ENCODE data around the gene KRT39. TPM values are rescaled to one million over a fixed set of nuclear protein-coding genes. Genes with fewer than 3 reads are reported as not detected.
A peak's percentile ranks its signal among the peaks of the same experiment; 100 is the strongest.

KRT39 gene
- total and polyA plus RNA-seq, 2 of the 13 experiments (the other 11 are each of a cell fraction or from before 2014, with no cell fraction given), result 0.07 to 1.2 TPM

GRCh38 chr17:40915199-40915661, 51.5 kb downstream of the KRT39 start (continued):
- no peak for TF ChIP-seq JDP2 (CRISPR knock-in tag; IDR thresholded peaks at IDR 0.05; ENCODE audit: borderline replicate concordance)
- TF ChIP-seq, protein P1, sequence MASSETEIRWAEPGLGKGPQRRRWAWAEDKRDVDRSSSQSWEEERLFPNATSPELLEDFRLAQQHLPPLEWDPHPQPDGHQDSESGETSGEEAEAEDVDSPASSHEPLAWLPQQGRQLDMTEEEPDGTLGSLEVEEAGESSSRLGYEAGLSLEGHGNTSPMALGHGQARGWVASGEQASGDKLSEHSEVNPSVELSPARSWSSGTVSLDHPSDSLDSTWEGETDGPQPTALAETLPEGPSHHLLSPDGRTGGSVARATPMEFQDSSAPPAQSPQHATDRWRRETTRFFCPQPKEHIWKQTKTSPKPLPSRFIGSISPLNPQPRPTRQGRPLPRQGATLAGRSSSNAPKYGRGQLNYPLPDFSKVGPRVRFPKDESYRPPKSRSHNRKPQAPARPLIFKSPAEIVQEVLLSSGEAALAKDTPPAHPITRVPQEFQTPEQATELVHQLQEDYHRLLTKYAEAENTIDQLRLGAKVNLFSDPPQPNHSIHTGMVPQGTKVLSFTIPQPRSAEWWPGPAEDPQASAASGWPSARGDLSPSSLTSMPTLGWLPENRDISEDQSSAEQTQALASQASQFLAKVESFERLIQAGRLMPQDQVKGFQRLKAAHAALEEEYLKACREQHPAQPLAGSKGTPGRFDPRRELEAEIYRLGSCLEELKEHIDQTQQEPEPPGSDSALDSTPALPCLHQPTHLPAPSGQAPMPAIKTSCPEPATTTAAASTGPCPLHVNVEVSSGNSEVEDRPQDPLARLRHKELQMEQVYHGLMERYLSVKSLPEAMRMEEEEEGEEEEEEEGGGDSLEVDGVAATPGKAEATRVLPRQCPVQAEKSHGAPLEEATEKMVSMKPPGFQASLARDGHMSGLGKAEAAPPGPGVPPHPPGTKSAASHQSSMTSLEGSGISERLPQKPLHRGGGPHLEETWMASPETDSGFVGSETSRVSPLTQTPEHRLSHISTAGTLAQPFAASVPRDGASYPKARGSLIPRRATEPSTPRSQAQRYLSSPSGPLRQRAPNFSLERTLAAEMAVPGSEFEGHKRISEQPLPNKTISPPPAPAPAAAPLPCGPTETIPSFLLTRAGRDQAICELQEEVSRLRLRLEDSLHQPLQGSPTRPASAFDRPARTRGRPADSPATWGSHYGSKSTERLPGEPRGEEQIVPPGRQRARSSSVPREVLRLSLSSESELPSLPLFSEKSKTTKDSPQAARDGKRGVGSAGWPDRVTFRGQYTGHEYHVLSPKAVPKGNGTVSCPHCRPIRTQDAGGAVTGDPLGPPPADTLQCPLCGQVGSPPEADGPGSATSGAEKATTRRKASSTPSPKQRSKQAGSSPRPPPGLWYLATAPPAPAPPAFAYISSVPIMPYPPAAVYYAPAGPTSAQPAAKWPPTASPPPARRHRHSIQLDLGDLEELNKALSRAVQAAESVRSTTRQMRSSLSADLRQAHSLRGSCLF (CRISPR knock-in tag; IDR thresholded peaks at IDR 0.05; ENCODE audit: borderline replicate concordance), result no peak
- TF ChIP-seq IRF1 (CRISPR knock-in tag; IDR thresholded peaks at IDR 0.05; ENCODE audit: low read depth), result no peak
- TF ChIP-seq, protein P2, sequence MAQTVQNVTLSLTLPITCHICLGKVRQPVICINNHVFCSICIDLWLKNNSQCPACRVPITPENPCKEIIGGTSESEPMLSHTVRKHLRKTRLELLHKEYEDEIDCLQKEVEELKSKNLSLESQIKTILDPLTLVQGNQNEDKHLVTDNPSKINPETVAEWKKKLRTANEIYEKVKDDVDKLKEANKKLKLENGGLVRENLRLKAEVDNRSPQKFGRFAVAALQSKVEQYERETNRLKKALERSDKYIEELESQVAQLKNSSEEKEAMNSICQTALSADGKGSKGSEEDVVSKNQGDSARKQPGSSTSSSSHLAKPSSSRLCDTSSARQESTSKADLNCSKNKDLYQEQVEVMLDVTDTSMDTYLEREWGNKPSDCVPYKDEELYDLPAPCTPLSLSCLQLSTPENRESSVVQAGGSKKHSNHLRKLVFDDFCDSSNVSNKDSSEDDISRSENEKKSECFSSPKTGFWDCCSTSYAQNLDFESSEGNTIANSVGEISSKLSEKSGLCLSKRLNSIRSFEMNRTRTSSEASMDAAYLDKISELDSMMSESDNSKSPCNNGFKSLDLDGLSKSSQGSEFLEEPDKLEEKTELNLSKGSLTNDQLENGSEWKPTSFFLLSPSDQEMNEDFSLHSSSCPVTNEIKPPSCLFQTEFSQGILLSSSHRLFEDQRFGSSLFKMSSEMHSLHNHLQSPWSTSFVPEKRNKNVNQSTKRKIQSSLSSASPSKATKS (CRISPR knock-in tag; IDR thresholded peaks at IDR 0.05), result no peak
- TF ChIP-seq, protein P3, sequence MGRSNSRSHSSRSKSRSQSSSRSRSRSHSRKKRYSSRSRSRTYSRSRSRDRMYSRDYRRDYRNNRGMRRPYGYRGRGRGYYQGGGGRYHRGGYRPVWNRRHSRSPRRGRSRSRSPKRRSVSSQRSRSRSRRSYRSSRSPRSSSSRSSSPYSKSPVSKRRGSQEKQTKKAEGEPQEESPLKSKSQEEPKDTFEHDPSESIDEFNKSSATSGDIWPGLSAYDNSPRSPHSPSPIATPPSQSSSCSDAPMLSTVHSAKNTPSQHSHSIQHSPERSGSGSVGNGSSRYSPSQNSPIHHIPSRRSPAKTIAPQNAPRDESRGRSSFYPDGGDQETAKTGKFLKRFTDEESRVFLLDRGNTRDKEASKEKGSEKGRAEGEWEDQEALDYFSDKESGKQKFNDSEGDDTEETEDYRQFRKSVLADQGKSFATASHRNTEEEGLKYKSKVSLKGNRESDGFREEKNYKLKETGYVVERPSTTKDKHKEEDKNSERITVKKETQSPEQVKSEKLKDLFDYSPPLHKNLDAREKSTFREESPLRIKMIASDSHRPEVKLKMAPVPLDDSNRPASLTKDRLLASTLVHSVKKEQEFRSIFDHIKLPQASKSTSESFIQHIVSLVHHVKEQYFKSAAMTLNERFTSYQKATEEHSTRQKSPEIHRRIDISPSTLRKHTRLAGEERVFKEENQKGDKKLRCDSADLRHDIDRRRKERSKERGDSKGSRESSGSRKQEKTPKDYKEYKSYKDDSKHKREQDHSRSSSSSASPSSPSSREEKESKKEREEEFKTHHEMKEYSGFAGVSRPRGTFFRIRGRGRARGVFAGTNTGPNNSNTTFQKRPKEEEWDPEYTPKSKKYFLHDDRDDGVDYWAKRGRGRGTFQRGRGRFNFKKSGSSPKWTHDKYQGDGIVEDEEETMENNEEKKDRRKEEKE (IDR thresholded peaks at IDR 0.05), result no peak
- TF ChIP-seq GATAD2A (CRISPR knock-in tag; IDR thresholded peaks at IDR 0.05), result peak; percentile 71
- TF ChIP-seq, protein P4, sequence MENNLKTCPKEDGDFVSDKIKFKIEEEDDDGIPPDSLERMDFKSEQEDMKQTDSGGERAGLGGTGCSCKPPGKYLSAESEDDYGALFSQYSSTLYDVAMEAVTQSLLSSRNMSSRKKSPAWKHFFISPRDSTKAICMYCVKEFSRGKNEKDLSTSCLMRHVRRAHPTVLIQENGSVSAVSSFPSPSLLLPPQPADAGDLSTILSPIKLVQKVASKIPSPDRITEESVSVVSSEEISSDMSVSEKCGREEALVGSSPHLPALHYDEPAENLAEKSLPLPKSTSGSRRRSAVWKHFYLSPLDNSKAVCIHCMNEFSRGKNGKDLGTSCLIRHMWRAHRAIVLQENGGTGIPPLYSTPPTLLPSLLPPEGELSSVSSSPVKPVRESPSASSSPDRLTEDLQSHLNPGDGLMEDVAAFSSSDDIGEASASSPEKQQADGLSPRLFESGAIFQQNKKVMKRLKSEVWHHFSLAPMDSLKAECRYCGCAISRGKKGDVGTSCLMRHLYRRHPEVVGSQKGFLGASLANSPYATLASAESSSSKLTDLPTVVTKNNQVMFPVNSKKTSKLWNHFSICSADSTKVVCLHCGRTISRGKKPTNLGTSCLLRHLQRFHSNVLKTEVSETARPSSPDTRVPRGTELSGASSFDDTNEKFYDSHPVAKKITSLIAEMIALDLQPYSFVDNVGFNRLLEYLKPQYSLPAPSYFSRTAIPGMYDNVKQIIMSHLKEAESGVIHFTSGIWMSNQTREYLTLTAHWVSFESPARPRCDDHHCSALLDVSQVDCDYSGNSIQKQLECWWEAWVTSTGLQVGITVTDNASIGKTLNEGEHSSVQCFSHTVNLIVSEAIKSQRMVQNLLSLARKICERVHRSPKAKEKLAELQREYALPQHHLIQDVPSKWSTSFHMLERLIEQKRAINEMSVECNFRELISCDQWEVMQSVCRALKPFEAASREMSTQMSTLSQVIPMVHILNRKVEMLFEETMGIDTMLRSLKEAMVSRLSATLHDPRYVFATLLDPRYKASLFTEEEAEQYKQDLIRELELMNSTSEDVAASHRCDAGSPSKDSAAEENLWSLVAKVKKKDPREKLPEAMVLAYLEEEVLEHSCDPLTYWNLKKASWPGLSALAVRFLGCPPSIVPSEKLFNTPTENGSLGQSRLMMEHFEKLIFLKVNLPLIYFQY (CRISPR knock-in tag; IDR thresholded peaks at IDR 0.05; ENCODE audit: borderline replicate concordance), result no peak
- no peak for TF ChIP-seq TRIM24 (CRISPR knock-in tag; IDR thresholded peaks at IDR 0.05)
- no peak for TF ChIP-seq ZNF773 (CRISPR knock-in tag; IDR thresholded peaks at IDR 0.05; ENCODE audit: borderline replicate concordance)
- TF ChIP-seq ZNF282 (IDR thresholded peaks at IDR 0.05; ENCODE audit: partially characterized antibody), result no peak
- 0 out of 2 replicates have a peak, but pooled peaks have one; percentile 9 for TF ChIP-seq KAT2B (IDR thresholded peaks at IDR 0.05; ENCODE audit: borderline replicate concordance, low read depth, low read length)
- TF ChIP-seq, protein P5, sequence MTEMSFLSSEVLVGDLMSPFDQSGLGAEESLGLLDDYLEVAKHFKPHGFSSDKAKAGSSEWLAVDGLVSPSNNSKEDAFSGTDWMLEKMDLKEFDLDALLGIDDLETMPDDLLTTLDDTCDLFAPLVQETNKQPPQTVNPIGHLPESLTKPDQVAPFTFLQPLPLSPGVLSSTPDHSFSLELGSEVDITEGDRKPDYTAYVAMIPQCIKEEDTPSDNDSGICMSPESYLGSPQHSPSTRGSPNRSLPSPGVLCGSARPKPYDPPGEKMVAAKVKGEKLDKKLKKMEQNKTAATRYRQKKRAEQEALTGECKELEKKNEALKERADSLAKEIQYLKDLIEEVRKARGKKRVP (CRISPR knock-in tag; IDR thresholded peaks at IDR 0.05), result peak in 1 of 2 experiments; percentile 76; a peak in 2 of 4 replicates
- no peak for TF ChIP-seq KDM5B (CRISPR knock-in tag; IDR thresholded peaks at IDR 0.05; ENCODE audit: borderline replicate concordance)

Data from HepG2 (cell line).